H1 (cell line): ENCODE results near the gene FOXN3. TPM values are rescaled to one million over a fixed set of nuclear protein-coding genes. Genes with fewer than 3 reads are reported as not detected.

Experiments used
- CBX8 ChIP-seq: fragments of 300-800, 300-1000 bp; sonication (generic); IDR thresholded peaks from 2 replicates; pipeline ENCODE4 v1.7.1; 2016; ENCODE audit warnings: low read depth, low read length, borderline replicate concordance
- CREB1 ChIP-seq: IDR thresholded peaks from 2 replicates; pipeline ENCODE4 v1.6.1; 2012; ENCODE audit warnings: inconsistent platforms
- EGR1 ChIP-seq: IDR thresholded peaks from 2 replicates; pipeline ENCODE4 v1.6.1; 2011; ENCODE audit warnings: low read depth, low read length, borderline replicate concordance
- GTF2F1 ChIP-seq: IDR thresholded peaks from 2 replicates; pipeline ENCODE4 v1.6.1; 2012; ENCODE audit warnings: low read depth, low read length, improper control_type of control experiment, borderline replicate concordance
- RAD21 ChIP-seq, 2 experiments: IDR thresholded peaks in 1 of 2; conservative IDR thresholded peaks in 1 of 2; 2 replicates each; pipeline ENCODE4 v1.6.1; 2011; ENCODE audit warnings: low read depth in 2 of 2, low read length in 2 of 2, improper control_type of control experiment in 1 of 2, inconsistent platforms in 1 of 2, mild to moderate bottlenecking in 1 of 2, moderate library complexity in 1 of 2
- SUZ12 ChIP-seq: fragments of 200-600 bp; sonication (generic); IDR thresholded peaks from 2 replicates; pipeline ENCODE4 v1.6.1; 2012; ENCODE audit warnings: mild to moderate bottlenecking, inconsistent platforms, low read length, moderate library complexity, mixed read lengths
- TAF1 ChIP-seq: IDR thresholded peaks from 2 replicates; pipeline ENCODE4 v1.6.1; 2011; ENCODE audit warnings: mild to moderate bottlenecking, low read depth, low read length
- polyA plus RNA-seq, 7 experiments: library from polyadenylated mRNA; depleted of rRNA in 3 of 7; stranded (reverse) in 5 of 7; unstranded in 2 of 7; fragments of >200 nt in 5 of 7; fragments of 200-250 nt in 2 of 7; gene quantifications; 1 replicate in 5 of 7; 2 replicates in 1 of 7; 4 replicates in 1 of 7; pipeline versions ENCODE4 v1.2.1 to v1.2.3, GENCODE V29; 2011 to 2013; ENCODE audit warnings: missing spikeins in 2 of 7, mixed read lengths in 2 of 7
- total RNA-seq: library from RNA; stranded (reverse); fragmentation: NEBNext Ultra II Directional; extraction: Animal tissue kit (Norgen Biotek cat#: 25700); gene quantifications from 2 replicates; pipeline ENCODE4 v1.2.1, GENCODE V29; 2021
- TF ChIP-seq, protein P1 (sequence below): fragments of 300-600 bp; sonication (generic); IDR thresholded peaks from 2 replicates; pipeline ENCODE4 v1.7.1; 2012; ENCODE audit warnings: low read length, moderate library complexity, mild to moderate bottlenecking, inconsistent platforms; ENCODE audit not compliant: insufficient replicate concordance
- TF ChIP-seq, protein P2 (sequence below): IDR thresholded peaks from 2 replicates; pipeline ENCODE4 v1.6.1; 2011; ENCODE audit warnings: low read length, improper control_type of control experiment

The FOXN3 gene
- total and polyA plus RNA-seq, 2 of the 8 experiments (the other 6 are each of a cell fraction or from before 2014, with no cell fraction given): 52.6 to 178 TPM

DNA sequence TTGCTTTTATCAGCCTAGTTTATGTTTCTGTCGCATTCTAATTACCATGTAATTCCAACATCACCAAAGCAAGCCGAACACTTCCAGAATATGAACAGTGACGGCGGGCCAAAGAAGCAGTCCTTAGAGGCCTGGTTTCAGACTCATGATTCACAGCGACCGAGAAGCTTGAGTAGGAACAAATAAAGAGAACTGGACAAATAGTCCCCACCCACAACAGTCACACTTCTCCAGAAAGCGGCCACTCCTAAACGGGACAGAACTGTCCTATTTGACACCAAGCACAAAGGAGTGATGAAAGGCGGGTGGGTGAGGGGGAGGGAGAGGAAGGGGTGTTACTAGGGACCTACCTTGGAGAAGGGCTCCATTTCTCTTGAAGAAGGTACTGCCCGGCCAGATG lies 136.4 kb downstream of the FOXN3 start (continued):
- TF ChIP-seq, protein P1, sequence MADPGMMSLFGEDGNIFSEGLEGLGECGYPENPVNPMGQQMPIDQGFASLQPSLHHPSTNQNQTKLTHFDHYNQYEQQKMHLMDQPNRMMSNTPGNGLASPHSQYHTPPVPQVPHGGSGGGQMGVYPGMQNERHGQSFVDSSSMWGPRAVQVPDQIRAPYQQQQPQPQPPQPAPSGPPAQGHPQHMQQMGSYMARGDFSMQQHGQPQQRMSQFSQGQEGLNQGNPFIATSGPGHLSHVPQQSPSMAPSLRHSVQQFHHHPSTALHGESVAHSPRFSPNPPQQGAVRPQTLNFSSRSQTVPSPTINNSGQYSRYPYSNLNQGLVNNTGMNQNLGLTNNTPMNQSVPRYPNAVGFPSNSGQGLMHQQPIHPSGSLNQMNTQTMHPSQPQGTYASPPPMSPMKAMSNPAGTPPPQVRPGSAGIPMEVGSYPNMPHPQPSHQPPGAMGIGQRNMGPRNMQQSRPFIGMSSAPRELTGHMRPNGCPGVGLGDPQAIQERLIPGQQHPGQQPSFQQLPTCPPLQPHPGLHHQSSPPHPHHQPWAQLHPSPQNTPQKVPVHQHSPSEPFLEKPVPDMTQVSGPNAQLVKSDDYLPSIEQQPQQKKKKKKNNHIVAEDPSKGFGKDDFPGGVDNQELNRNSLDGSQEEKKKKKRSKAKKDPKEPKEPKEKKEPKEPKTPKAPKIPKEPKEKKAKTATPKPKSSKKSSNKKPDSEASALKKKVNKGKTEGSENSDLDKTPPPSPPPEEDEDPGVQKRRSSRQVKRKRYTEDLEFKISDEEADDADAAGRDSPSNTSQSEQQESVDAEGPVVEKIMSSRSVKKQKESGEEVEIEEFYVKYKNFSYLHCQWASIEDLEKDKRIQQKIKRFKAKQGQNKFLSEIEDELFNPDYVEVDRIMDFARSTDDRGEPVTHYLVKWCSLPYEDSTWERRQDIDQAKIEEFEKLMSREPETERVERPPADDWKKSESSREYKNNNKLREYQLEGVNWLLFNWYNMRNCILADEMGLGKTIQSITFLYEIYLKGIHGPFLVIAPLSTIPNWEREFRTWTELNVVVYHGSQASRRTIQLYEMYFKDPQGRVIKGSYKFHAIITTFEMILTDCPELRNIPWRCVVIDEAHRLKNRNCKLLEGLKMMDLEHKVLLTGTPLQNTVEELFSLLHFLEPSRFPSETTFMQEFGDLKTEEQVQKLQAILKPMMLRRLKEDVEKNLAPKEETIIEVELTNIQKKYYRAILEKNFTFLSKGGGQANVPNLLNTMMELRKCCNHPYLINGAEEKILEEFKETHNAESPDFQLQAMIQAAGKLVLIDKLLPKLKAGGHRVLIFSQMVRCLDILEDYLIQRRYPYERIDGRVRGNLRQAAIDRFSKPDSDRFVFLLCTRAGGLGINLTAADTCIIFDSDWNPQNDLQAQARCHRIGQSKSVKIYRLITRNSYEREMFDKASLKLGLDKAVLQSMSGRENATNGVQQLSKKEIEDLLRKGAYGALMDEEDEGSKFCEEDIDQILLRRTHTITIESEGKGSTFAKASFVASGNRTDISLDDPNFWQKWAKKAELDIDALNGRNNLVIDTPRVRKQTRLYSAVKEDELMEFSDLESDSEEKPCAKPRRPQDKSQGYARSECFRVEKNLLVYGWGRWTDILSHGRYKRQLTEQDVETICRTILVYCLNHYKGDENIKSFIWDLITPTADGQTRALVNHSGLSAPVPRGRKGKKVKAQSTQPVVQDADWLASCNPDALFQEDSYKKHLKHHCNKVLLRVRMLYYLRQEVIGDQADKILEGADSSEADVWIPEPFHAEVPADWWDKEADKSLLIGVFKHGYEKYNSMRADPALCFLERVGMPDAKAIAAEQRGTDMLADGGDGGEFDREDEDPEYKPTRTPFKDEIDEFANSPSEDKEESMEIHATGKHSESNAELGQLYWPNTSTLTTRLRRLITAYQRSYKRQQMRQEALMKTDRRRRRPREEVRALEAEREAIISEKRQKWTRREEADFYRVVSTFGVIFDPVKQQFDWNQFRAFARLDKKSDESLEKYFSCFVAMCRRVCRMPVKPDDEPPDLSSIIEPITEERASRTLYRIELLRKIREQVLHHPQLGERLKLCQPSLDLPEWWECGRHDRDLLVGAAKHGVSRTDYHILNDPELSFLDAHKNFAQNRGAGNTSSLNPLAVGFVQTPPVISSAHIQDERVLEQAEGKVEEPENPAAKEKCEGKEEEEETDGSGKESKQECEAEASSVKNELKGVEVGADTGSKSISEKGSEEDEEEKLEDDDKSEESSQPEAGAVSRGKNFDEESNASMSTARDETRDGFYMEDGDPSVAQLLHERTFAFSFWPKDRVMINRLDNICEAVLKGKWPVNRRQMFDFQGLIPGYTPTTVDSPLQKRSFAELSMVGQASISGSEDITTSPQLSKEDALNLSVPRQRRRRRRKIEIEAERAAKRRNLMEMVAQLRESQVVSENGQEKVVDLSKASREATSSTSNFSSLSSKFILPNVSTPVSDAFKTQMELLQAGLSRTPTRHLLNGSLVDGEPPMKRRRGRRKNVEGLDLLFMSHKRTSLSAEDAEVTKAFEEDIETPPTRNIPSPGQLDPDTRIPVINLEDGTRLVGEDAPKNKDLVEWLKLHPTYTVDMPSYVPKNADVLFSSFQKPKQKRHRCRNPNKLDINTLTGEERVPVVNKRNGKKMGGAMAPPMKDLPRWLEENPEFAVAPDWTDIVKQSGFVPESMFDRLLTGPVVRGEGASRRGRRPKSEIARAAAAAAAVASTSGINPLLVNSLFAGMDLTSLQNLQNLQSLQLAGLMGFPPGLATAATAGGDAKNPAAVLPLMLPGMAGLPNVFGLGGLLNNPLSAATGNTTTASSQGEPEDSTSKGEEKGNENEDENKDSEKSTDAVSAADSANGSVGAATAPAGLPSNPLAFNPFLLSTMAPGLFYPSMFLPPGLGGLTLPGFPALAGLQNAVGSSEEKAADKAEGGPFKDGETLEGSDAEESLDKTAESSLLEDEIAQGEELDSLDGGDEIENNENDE: no peak
- TF ChIP-seq EGR1: no peak
- TF ChIP-seq SUZ12: no peak
- TF ChIP-seq TAF1: no peak
- TF ChIP-seq CBX8: no peak
- no peak for TF ChIP-seq RAD21 (IDR thresholded peaks at IDR 0.05 in 1 of 2, conservative IDR thresholded peaks at IDR 0.05 in 1 of 2; ENCODE audit: low read depth in 2 of 2, low read length in 2 of 2)
- no peak for TF ChIP-seq CREB1
- TF ChIP-seq, protein P2, sequence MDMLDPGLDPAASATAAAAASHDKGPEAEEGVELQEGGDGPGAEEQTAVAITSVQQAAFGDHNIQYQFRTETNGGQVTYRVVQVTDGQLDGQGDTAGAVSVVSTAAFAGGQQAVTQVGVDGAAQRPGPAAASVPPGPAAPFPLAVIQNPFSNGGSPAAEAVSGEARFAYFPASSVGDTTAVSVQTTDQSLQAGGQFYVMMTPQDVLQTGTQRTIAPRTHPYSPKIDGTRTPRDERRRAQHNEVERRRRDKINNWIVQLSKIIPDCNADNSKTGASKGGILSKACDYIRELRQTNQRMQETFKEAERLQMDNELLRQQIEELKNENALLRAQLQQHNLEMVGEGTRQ: no peak
- no peak for TF ChIP-seq GTF2F1
